ENCODE results near the gene KDM2A.
"Not testable (repeated sequence)": the region's sequence is repeated elsewhere in the genome, so short reads cannot be mapped to it uniquely, and the experiment has no call there.

KDM2A gene

DNA sequence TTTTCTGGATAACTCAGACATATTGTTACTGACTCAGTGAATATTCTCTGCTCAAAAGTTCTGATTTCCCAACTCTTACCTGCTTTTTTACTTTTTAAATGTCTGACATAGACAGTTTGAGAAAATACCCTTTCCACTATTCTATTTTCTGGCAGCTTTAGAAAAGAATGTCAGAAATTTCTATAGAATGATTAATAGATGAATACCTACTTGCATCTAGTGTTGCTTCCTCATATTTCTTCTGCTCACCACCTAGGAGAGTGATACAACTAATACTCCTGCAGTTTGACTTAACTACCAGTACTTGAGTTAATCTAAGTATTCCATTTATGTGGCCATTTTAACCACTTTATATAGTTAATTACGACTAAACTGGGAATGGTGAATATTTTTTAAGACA is 55.2 kb downstream of the KDM2A start:
- no peak for DNase-seq

DNA sequence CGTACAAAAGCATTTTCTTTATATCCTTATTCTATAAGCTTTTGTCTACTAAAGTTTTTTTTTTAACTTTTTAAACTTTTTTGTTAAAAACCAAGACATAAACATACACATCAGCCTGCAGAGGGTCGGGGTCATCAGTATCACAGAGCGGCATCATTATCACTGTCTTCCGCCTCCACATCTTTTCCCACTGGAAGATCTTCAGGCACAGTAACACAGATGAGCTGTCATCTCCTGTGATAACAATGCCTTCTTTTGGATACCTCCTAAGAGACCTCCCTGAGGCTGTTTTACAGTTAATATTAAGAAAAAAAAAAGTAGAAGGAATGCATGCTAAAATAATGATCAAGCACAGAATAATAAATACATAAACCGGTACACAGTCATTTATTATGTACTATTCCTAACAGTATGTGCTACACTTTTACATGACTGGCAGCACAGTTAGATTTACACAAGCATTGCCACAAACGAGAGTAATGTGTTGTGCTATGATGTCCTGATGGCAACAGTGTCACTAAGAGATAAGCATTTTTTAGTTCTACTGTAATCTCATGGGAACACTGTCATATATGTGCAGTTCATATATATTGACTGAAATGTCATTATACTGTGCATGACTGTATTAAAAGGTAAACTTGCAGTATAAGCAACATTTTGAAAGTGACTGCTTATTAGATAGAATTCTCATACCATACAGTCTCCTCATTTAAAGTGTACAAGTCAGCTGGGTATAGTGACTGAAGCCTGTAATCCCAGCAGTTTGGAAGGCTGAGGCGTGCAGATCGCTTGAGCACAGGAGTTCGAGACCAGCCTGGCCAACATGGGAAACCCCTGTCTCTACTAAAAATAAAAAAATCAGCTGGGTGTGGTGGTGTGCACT is 58.6 kb downstream of the KDM2A start:
- no peak for DNase-seq

DNA sequence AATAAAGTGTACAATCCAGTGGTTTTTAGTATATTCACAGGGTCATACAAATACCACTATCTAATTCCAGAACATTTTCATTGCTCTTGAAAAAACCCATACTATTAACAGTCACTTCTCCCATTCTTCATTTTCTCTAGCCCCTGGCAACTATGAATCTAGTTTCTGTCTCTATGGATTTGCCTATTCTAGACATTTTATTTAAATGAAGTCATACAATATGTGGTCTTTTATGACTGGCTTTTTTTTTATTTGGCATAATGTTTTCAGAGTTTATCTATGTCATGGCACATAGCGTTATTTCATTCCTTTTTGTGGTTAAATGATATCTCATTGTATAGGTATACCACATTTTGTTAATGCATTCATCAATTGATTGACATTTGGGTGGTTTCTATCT is 59.4 kb downstream of the KDM2A start:
- DNase-seq, result no peak

DNA sequence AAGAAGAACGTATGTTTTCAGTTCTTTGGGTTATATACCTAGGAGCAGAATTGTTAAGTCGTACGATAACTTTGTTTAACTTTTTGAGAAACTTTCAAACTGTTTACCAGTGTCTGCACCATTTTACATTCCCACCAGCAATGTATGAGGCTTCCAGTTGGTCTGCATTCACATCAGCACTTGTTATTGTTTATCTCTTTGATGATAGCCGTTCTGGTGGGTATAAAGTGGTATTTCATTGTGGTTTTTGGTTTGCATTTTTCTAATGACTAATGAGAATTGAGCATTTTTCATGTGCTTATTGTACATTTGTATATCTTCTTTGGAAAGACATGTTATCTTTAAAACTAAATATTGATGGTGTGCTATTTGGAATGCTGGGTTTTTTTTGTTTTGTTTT is 59.8 kb downstream of the KDM2A start:
- no peak for DNase-seq

DNA sequence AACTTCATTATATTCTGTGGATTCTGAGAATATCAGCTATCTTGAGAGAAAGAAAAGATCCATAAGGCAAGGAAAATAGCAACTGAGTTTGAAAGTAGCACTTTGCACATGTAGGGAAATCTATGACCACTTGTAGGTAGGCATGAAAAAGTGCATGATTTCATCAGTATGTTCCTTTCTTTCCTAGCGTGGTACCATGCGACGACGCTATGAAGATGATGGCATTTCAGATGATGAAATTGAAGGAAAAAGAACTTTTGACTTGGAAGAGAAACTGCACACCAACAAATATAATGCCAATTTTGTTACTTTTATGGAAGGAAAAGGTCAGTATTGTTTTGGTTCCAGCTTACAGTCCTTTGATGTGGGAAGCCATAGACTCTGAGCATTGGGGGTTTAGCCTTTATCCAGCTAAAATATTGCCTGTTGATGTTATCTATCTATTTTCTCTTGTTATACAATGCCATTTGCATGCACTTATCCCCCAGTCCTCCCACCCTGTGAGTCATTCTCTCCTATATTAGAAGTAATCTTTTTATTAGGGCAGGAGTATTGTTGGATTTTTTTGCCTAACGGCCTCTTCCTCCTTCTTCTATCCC is 60.9 kb downstream of the KDM2A start:
- DNase-seq, result no peak

DNA sequence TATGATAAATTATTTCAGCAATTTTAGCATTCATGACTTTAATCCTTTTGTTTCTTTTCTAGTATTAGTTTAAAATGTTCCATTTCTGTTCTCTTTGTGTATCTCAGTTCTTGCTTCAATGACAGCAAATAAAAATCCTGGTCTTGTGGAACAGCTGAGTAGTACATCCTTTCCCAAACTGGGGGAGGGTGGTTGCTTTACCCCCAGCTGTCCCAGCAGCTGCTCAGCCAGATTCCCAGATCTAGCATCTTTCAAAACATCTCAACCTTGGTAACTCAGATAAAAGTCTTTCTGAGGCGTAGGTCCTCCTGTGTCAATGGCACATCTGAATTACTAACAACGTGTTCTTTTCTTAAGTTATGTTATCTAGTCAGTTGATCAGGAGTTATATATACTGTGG is 75.0 kb downstream of the KDM2A start:
- DNase-seq, result no peak

DNA sequence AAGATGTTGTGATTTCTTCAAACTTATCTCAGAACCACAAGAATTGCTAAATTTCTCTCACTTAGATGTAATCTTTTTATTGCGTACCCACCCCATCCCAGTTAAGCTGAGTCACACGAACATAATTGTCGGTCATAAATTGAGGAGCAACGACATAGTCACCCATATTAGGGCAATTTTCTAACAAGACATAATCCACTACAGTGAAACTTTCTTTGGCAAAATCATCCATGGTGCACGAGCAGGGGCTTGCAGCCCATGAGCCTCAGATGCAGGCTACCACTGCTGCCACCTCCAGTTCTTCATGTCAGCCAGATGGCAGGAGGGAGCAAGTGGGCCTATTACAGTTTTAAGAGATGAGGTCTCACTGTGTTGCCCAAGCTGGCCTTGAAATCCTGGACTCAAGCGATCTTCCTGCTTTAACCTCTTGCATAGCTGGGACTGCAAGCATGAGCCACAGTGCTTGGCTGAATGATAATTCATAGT is 77.0 kb downstream of the KDM2A start:
- no peak for DNase-seq

DNA sequence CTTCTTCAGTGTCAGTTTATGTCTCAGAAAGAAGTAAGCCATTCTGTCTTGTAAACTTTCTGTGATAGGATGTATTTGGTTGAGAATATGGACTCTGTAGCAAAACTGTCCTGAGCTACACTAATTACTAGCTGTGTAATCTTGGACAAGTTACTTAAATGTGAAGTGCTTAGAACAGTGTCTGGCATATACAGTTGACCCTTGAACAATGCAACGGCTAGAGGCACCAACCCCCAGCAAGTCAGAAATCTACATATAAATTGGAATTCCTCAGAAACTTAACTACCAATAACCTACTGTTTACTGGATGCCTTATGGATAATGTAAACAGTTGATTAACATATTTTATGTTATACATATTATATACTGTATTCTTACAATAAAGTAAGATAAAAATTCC is 78.5 kb downstream of the KDM2A start:
- no peak for DNase-seq

DNA sequence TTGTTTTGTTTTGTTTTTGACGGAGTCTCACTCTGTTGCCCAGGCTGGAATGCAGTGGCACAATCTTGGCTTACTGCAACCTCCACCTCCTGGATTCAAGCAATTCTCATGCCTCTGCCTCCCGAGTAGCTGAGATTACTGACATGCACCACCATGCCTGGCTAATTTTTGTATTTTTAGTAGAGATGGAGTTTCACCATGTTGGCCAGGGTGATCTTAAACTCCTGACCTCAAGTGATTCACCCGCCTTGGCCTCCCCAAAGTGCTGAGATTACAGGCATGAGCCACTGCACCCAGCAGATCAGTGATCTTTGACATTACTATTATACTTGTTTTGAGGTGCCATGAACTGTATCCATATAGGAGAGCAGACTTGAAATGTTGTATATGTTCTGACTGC is 79.7 kb downstream of the KDM2A start:
- not testable (repeated sequence) for DNase-seq

DNA sequence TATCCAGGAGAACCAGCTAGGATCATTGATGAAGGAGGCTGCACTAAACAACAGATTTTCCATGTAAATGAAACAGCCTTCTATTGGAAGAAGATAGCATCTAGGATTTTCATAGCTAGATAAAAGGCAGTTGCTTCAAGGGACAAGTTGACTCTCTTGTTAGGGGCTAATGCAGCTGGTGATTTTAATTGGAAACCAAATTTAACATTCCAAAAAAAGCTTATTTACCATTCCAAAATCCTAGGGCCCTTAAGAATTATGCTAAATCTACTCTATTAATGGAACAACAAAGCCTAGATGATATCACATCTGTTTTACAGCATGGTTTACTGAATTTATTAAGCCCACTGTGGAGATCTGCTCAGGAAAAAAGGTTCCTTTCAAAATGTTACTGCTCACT is 80.7 kb downstream of the KDM2A start:
- DNase-seq, result no peak

DNA sequence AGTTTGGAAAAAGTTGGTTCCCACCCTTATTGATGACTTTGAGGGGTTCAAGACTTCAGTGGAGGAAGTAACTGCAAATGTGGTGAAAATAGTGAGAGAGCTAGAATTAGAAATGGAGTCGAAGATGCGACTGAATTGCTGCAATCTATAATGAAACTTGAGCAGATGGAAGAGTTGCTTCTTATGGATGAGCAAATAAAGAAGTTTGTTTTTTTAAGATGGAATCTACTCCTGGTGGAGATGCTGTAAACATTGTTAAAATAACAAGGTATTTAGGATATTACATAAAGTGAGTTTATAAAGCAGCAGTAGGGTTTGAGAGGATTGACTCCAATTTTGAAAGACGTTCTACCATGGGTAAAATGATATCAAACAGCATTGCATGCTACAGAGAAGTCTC is 83.0 kb downstream of the KDM2A start:
- no peak for DNase-seq

DNA sequence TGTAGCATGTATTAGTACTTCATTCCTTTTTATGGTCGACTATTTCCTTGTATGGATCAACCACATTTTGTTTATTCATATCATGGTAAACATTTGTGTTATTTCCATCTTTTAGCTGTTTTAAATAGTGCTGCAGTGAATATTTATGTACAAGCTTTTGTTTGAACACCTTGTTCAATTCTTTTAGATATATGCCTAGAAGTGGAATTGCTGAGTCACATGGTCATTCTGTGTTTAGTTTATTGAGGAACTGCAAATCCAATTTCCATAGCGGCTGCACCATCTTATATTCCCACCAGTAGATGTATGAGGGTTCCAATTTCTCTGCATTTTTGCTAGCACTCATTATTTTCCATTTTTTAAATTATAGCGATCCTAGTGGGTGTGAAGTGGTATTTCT is 85.8 kb downstream of the KDM2A start:
- no peak for DNase-seq

DNA sequence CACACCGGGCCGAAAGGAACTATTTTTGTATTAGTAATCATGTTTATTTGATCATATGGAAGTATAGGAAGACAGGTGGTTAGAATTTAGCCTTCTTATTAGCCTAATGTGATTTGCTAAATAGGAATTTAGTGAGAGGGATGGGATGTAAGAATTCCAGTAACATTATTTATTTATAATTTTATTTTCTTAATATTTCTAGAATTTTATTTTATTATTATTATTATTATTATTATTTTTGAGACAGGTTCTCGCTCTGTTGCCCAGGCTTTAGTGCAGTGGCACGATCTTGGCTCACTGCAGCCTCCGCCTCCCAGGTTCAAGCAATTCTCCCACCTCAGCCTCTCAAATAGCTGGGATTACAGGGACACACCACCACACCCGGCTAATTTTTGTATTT is 90.2 kb downstream of the KDM2A start:
- not testable (repeated sequence) for DNase-seq

DNA sequence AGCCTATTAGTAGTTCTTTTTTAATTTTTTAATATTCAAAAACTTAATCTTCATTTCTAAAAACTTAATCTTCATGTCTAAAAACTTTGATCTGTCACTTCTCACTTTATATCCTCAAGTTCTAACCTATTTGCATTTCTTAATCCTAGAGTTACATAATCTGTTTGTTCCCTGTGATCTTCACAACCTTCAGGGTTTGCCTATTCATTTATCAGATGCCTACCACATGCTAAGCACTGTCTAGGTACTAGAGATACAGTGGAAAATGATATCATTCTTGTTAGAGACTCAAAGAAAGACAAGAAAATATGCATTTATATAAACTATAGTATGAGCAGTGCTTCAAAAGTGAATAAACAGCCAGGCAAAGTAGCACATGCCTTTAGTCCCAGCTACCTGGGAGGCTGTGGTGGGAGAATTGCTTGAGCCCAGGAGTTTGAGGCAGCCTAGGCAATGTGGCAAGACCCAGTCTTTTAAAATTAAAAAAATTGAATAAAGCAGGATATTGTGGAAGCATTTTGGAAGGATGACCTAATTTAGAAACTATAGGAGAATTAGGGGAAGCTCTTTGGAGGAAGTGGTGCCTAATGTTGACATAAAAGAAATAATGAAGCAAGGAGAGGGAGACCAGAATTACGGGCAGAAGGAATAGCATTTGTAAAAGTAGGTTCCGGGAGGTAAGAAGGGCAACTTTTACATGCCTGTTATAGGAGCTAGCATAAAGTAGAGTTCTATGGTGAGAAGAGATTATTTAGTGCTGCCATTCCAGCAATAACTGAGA is 92.8 kb downstream of the KDM2A start:
- DNase-seq, result no peak

DNA sequence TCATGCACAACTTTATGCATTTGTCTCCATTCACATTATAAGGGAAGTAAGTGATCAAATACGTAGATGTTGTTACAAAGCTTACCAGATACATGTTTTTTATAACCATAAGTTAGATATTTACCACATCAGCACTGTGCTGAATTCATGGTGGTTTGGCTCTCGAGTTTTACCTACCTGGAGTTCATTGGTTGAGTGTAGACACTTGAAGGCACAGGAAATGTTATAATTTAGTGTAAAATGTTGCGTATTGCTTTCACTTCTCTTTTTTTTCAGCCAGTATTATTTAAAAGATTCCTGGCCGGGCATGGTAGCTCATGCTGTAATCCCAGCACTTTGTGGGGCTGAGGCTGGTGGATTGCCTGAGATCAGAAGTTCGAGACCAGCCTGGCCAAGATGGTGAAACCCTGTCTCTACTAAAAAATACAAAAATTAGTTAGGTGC is 94.1 kb downstream of the KDM2A start:
- DNase-seq, result no peak

DNA sequence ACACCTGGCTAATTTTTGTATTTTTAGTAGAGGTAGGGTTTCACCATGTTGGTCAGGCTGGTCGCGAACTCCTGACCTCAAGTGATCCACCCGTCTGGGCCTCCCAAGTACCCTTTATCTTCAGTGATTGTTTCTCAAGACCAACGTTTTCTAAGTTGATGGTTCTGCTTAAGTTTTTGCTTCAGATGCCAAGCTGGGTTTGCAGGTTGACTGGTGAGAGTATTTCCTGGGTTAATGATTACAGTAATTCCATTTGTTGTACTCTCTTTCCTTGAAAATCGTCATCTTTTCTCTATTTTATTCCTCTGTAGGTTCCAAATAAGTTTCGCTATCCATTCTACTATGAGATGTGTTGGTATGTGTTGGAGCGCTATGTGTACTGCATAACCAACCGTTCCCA is 108.7 kb downstream of the KDM2A start:
- DNase-seq, result no peak

DNA sequence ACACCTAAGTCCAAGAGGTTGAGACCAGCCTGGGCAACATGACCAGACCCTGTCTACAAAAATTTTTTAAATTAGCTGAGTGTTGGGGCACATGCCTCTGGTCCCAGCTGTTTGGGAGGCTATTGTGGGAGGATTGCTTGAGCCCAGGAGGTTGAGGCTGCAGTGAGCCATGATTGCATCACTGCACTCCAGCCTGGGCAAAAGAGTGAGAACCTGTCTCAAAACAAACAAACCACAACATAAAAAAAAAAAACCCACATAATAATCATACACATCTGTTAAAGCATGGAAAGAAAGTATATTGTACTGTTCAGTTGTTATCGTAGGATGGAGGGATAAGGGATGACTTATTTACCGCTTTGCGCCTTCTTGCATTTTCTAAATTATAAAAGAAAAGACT is 111.3 kb downstream of the KDM2A start:
- no peak for DNase-seq

DNA sequence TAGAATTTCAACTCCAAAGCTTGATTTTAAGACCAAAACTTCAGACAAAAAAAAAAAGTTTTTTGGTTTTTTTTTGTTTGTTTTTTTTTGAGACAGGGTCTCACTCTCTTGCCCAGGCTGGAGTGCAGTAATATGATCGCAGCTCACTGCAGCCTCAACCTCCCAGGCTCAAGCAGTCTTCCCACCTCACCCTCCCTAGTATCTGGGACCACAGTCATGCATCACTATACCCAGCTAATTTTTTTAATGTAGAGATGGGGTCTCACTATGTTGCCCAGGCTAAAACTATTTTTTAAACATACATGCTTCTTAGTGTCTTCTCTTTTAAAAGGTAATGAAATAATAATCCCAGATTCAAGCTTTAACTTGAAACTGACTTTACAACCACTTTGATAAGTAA is 111.8 kb downstream of the KDM2A start:
- DNase-seq, result no peak

DNA sequence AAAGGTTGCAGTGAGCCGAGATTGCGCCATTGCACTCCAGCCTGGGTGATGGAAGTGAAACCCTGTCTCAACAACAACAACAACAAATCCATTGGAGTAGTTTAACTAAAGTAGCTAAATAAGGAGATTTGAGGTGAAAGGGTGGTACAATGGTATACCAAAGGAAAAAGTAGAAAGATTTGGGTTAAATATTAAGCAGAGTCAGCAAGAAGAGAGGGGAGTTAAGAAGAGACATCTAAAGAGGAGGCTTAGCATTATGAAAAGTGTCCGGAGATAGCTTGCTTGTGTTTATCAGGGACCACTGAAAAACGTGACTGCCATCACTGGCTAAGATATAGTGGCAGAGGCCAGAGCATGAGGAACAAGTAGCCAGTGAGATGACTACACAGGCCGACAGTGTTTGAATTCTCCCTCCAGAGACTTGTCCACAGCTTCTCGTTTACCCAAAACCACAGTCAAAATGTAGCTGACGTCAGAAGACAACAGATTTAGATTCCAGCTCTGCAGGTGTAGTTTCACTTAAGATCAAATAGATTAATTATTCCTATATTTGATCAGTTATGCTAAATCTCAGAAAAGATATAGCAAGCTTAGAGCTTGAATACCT is 114.6 kb downstream of the KDM2A start:
- no peak for DNase-seq

DNA sequence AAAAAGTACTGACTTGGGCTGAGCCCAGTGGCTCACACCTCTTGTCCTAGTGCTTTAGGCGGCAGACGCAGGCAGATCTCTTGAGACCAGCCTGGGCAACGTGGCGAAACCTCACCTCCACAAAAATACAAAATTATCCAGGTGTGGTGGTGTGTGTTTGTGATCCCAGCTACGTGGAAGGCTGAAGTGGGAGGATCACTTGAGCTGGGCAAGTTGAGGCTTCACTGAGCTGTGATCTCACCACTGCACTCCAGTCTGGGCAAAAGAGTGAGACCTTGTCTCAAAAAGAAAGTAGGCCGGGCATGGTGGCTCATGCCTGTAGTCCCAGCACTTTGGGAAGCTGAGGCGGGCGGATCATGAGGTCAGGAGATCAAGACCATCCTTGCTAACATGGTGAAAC is 115.5 kb downstream of the KDM2A start:
- DNase-seq, result not testable (repeated sequence)

DNA sequence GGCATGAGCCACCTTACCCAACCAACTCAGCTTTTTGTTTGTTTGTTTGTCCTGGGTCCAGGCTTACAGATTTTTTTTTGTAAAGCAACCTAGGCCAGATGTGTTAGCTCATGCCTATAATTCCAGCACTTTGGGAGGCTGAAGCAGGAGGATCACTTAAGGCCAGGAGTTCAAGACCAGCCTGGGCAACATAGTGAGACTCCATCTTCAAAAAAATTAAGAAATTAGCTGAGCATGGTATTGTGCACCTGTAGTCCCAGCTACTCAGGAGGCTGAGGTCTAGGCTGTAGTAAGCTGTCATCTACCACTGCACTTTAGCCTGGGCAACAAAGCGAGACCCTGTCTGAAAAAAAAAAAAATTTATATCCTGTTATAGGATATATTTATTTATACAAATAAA is 118.5 kb downstream of the KDM2A start:
- no peak for DNase-seq

DNA sequence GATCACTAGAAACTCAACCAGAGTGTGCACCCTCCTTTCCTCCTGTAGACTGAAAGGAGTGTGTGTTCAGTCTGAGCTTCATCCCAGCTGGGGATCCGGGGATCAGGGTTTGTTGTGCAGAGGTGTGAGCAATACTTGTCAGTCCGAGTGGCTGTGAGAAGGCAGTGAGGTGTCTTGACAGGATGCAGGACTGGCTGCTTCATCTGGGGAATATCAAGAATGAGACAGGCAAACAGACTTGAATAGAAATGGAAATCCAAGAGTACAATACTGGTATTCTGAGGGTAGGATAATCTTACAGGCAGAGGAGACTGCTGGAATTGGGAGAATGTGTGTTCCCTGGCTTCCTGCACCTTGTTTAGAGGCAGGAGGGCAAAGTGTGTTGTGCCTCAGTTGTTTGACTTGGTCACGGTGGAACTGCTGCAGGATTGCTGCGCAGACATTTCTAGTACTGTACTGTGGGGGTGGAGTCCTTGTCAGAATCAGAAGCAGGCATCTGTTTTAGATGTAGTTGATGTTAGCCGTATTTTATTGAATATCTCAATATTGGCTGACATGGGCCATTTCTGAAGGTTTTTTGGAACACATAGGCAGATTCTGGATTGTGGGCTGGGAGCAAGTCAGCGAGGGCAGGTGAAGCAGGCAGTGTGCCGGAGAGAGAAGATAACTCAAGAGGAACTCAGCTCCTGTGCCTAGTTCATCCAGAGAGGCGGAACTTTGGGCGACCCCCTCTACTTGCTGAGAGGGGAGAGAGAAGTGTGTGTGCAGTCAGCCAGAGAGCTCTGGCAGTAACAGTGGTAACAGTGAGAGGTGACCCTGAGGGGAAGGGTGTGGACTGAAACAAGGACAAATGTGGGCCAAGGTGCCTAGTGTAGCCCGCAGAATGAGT is 120.1 kb downstream of the KDM2A start:
- no peak for DNase-seq
